ENCODE data around the gene ARF3. TPM values are rescaled to one million over a fixed set of nuclear protein-coding genes. Genes with fewer than 3 reads are reported as not detected.

ARF3 gene
- total and polyA plus RNA-seq, 2 of the 13 experiments (the other 11 are each of a cell fraction or from before 2014, with no cell fraction given), result 53.8 to 57.9 TPM

DNA sequence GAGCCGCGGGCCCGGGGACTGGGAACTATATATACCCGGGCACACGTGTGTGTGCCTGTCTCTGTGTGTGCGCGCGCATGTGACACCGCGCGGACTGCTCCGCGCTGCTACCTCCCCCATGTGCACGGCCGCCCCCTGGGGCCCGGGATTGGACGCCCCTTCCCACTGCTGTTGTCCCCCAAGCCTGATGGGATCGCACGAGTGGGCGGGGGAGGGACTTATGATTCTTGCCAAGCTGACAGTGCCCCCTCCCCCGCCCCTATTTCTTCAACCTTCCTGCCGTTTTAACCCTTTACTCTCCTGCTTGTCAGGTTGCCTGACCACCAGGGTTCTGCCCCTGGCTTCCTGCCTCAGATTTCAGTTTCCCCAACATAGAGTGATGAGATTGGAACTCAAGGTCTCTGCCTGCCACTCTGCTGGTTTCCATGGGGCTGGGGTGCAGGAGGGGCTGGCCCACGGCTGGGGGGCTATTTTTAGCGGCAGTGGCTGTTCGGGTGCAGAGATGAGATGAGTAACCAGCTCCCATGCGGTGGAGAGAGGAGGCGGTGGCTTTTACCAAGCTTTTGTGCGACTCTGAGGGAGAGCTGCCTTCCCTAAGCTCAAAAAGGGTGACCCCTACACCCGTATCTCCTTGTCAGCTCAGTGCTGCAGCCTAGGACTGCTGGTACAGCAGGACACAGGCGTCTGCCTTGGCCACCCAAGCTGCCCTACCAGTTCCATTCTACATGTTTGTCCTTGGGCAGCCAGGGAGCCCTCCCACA is 42.3 kb upstream of the ARF3 start, which contains the start of gene DDN (continued):
- TF ChIP-seq, protein P1, sequence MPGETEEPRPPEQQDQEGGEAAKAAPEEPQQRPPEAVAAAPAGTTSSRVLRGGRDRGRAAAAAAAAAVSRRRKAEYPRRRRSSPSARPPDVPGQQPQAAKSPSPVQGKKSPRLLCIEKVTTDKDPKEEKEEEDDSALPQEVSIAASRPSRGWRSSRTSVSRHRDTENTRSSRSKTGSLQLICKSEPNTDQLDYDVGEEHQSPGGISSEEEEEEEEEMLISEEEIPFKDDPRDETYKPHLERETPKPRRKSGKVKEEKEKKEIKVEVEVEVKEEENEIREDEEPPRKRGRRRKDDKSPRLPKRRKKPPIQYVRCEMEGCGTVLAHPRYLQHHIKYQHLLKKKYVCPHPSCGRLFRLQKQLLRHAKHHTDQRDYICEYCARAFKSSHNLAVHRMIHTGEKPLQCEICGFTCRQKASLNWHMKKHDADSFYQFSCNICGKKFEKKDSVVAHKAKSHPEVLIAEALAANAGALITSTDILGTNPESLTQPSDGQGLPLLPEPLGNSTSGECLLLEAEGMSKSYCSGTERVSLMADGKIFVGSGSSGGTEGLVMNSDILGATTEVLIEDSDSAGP (CRISPR knock-in tag; IDR thresholded peaks at IDR 0.05; ENCODE audit: borderline replicate concordance), result 0 out of 2 replicates have a peak, but pooled peaks have one; percentile 4
- TF ChIP-seq MAX (IDR thresholded peaks at IDR 0.05) (peak; percentile 74), MXI1 (IDR thresholded peaks at IDR 0.05; ENCODE audit: borderline replicate concordance, low read depth, low read length) (peak; percentile 51; the same call in 1 of the 3 replicates), SIN3A (IDR thresholded peaks at IDR 0.05; ENCODE audit: borderline replicate concordance, low read depth, low read length) (0 out of 2 replicates have a peak, but pooled peaks have one; percentile 28)

GRCh38 chr12:48998497-48999353 is 41.4 kb upstream of the ARF3 start:
- H3K79me2 ChIP-seq (ENCODE audit: insufficient read depth, low read length), result no peaks in the 10 kb centered on the region
- peak overlapping the region; percentile 53 for H3K9ac ChIP-seq (ENCODE audit: insufficient read depth, low read depth, low read length)
- peaks cover 8 to 16% of the 10 kb centered on the region in 2 experiments; a peak in 4 of 5 replicates for H3K36me3 ChIP-seq (replicated peaks in 1 of 2; ENCODE audit: control insufficient read depth in 1 of 2, insufficient read depth in 2 of 2, low read length in 2 of 2)
- POLR2A ChIA-PET, result interaction anchor here (1.0 to 3.3 kb wide), 12 partner anchors 11 to 132 kb away, joined by 3 to 13 read pairs (median 4); partner anchors contain the start of genes ARF3, PRKAG1 and TUBA1B
- intact Hi-C loops (cut with micrococcal nuclease; ENCODE audit: unreplicated experiment), result loop anchor here (5.0 kb wide), 1 partner anchor 569 kb away; the partner anchor contains the start of gene MCRS1
- CTCF ChIA-PET (ENCODE audit: low intra/inter-chr PET ratio, low total read pairs), result interaction anchor here (0.9 to 3.7 kb wide), 4 partner anchors 10 to 44 kb away, joined by 3 to 15 read pairs (median 3); partner anchors contain the start of gene PRKAG1
- H3K27me3 ChIP-seq (ENCODE audit: control insufficient read depth in 1 of 2, insufficient read depth in 2 of 2, low read length in 2 of 2), result peaks cover 9 to 34% of the 10 kb centered on the region in 2 experiments; a peak in 4 of 5 replicates
- no peak for DNase-seq (ENCODE audit: low spot score)
- H3K4me3 ChIP-seq (replicated peaks in 1 of 3; ENCODE audit: insufficient read depth in 1 of 3, low read depth in 2 of 3, low read length in 3 of 3), result peak overlapping the region; percentile 42 to 75 (median 58); a peak in 5 of 6 replicates
- no peak overlapping the region for H2AFZ ChIP-seq (ENCODE audit: low read length)
- no peaks in the 10 kb centered on the region for H3K9me3 ChIP-seq (ENCODE audit: low read length)
- H3K4me2 ChIP-seq (ENCODE audit: low read depth, low read length), result peak overlapping the region; percentile 95
- no peak overlapping the region for H3K27ac ChIP-seq (ENCODE audit: extremely low read length, insufficient read depth, low read length)
- 0% methylated on average over 14 of the region's 48 CpGs for WGBS (ENCODE audit: low lambda C conversion rate)
- H3K4me1 ChIP-seq (ENCODE audit: insufficient read depth, low read length), result peaks cover 61% of the 10 kb centered on the region
- no TSS peak for BruUV-seq (replicated peaks)
- peak; percentile 16 for ATAC-seq
- H4K20me1 ChIP-seq (ENCODE audit: insufficient read depth, low read length), result no peaks in the 10 kb centered on the region; the same call in 1 of the 2 replicates
- in situ Hi-C loops (cut with HindIII; ENCODE audit: extremely low pct_ligation_motif_present, low pct_unique_long_range_greater_than_20kb), result no loop called here
- FAIRE-seq, result no peak
- peak; percentile 88; the same call in 1 of the 2 replicates for TF ChIP-seq RFXAP (CRISPR knock-in tag; IDR thresholded peaks at IDR 0.05; ENCODE audit: borderline replicate concordance)
- no peak for TF ChIP-seq ZNF382 (CRISPR knock-in tag; IDR thresholded peaks at IDR 0.05; ENCODE audit: borderline replicate concordance)
- TF ChIP-seq ZNF143 (CRISPR knock-in tag; IDR thresholded peaks at IDR 0.05), result no peak; the same call in none of the 2 replicates
- no peak for TF ChIP-seq ZBTB26 (CRISPR knock-in tag; IDR thresholded peaks at IDR 0.05; ENCODE audit: borderline replicate concordance)
- TF ChIP-seq, protein P2, sequence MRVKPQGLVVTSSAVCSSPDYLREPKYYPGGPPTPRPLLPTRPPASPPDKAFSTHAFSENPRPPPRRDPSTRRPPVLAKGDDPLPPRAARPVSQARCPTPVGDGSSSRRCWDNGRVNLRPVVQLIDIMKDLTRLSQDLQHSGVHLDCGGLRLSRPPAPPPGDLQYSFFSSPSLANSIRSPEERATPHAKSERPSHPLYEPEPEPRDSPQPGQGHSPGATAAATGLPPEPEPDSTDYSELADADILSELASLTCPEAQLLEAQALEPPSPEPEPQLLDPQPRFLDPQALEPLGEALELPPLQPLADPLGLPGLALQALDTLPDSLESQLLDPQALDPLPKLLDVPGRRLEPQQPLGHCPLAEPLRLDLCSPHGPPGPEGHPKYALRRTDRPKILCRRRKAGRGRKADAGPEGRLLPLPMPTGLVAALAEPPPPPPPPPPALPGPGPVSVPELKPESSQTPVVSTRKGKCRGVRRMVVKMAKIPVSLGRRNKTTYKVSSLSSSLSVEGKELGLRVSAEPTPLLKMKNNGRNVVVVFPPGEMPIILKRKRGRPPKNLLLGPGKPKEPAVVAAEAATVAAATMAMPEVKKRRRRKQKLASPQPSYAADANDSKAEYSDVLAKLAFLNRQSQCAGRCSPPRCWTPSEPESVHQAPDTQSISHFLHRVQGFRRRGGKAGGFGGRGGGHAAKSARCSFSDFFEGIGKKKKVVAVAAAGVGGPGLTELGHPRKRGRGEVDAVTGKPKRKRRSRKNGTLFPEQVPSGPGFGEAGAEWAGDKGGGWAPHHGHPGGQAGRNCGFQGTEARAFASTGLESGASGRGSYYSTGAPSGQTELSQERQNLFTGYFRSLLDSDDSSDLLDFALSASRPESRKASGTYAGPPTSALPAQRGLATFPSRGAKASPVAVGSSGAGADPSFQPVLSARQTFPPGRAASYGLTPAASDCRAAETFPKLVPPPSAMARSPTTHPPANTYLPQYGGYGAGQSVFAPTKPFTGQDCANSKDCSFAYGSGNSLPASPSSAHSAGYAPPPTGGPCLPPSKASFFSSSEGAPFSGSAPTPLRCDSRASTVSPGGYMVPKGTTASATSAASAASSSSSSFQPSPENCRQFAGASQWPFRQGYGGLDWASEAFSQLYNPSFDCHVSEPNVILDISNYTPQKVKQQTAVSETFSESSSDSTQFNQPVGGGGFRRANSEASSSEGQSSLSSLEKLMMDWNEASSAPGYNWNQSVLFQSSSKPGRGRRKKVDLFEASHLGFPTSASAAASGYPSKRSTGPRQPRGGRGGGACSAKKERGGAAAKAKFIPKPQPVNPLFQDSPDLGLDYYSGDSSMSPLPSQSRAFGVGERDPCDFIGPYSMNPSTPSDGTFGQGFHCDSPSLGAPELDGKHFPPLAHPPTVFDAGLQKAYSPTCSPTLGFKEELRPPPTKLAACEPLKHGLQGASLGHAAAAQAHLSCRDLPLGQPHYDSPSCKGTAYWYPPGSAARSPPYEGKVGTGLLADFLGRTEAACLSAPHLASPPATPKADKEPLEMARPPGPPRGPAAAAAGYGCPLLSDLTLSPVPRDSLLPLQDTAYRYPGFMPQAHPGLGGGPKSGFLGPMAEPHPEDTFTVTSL (CRISPR knock-in tag; IDR thresholded peaks at IDR 0.05; ENCODE audit: borderline replicate concordance), result no peak

All from HepG2 (cell line).